SK-N-SH treated with all-trans-retinoic acid at 6 μM for 48 hours (cell line): ENCODE data around the gene TEKT3.

Source experiments
- ARNTL ChIP-seq: fragments of 450-650 bp; formaldehyde crosslinking; IDR thresholded peaks from 2 replicates; pipeline ENCODE4 v1.5.0; 2020; ENCODE audit warnings: low read depth, mild to moderate bottlenecking, moderate library complexity, borderline replicate concordance
- BACH2 ChIP-seq: fragments of 250-450 bp; sonication (Bioruptor Pico); IDR thresholded peaks from 2 replicates; pipeline ENCODE4 v1.9.0; 2021; ENCODE audit warnings: mild to moderate bottlenecking, borderline replicate concordance
- CSDC2 ChIP-seq: fragments of 250-450 bp; sonication (Bioruptor Pico); IDR thresholded peaks from 2 replicates; pipeline ENCODE4 v1.5.0; 2020; ENCODE audit warnings: mild to moderate bottlenecking, moderate library complexity
- CSRNP3 ChIP-seq: fragments of 250-450 bp; sonication (Bioruptor Pico); IDR thresholded peaks from 2 replicates; pipeline ENCODE4 v1.5.1; 2021; ENCODE audit warnings: mild to moderate bottlenecking, moderate library complexity
- ESRRG ChIP-seq: fragments of 250-450 bp; sonication (Bioruptor Pico); IDR thresholded peaks from 2 replicates; pipeline ENCODE4 v1.6.1; 2021; ENCODE audit warnings: mild to moderate bottlenecking
- GLIS3 ChIP-seq: fragments of 250-450 bp; sonication (Bioruptor Pico); IDR thresholded peaks from 2 replicates; pipeline ENCODE4 v1.5.0; 2020; ENCODE audit warnings: mild to moderate bottlenecking, moderate library complexity
- PATZ1 ChIP-seq: fragments of 250-450 bp; sonication (Bioruptor Pico); IDR thresholded peaks from 2 replicates; pipeline ENCODE4 v1.8.0; 2020; ENCODE audit warnings: mild to moderate bottlenecking, moderate library complexity, borderline replicate concordance
- POU6F1 ChIP-seq: fragments of 250-450 bp; sonication (Bioruptor Pico); IDR thresholded peaks from 2 replicates; pipeline ENCODE4 v1.8.0; 2021; ENCODE audit warnings: low read depth, mild to moderate bottlenecking, moderate library complexity, borderline replicate concordance
- PPARA ChIP-seq: fragments of 250-450 bp; sonication (Bioruptor Pico); IDR thresholded peaks from 2 replicates; pipeline ENCODE4 v1.5.0; 2020; ENCODE audit warnings: mild to moderate bottlenecking, borderline replicate concordance
- RARB ChIP-seq: fragments of 250-450 bp; sonication (Bioruptor Pico); IDR thresholded peaks from 2 replicates; pipeline ENCODE4 v1.8.0; 2021; ENCODE audit warnings: mild to moderate bottlenecking, moderate library complexity
- ZFP3 ChIP-seq: fragments of 250-450 bp; sonication (Bioruptor Pico); IDR thresholded peaks from 2 replicates; pipeline ENCODE4 v1.5.0; 2020; ENCODE audit warnings: mild to moderate bottlenecking, moderate library complexity
- ZFP30 ChIP-seq: fragments of 450-650 bp; formaldehyde crosslinking; IDR thresholded peaks from 2 replicates; pipeline ENCODE4 v1.5.0; 2022; ENCODE audit warnings: mild to moderate bottlenecking, moderate library complexity
- ZNF565 ChIP-seq: fragments of 450-650 bp; formaldehyde crosslinking; conservative IDR thresholded peaks from 2 replicates; pipeline ENCODE4 v1.5.0; 2020; ENCODE audit warnings: low read depth, mild to moderate bottlenecking, moderate library complexity

GRCh38 chr17:15270628-15271381, 70.6 kb downstream of the TEKT3 start:
- TF ChIP-seq ZNF565 (CRISPR knock-in tag) = no peak
- no peak for TF ChIP-seq POU6F1 (CRISPR knock-in tag)
- TF ChIP-seq ARNTL (CRISPR knock-in tag) = no peak
- TF ChIP-seq GLIS3 (CRISPR knock-in tag) = no peak
- no peak for TF ChIP-seq RARB (CRISPR knock-in tag)
- TF ChIP-seq PATZ1 (CRISPR knock-in tag) = no peak
- TF ChIP-seq ZFP30 (CRISPR knock-in tag) = no peak
- no peak for TF ChIP-seq ESRRG (CRISPR knock-in tag)
- TF ChIP-seq CSRNP3 (CRISPR knock-in tag) = no peak
- TF ChIP-seq ZFP3 = no peak
- no peak for TF ChIP-seq CSDC2 (CRISPR knock-in tag)
- TF ChIP-seq PPARA (CRISPR knock-in tag) = no peak
- TF ChIP-seq BACH2 = no peak
